GM23338 (cell line): Measurements from ENCODE around the gene CDON. TPM values are rescaled to one million over a fixed set of nuclear protein-coding genes. Genes with fewer than 3 reads are reported as not detected.

ENCODE experiments used
- ATAC-seq: fragments of 200-7000 bp; cut with Tn5 transposase; 3 replicates; pipeline ENCODE4 v1.9.1; 2020
- DNase-seq: peaks from one replicate; pipeline ENCODE4 v3.0.0-alpha.2; 2015; ENCODE audit warnings: low spot score
- H2AFZ ChIP-seq: fragments of 200-600 bp; sonication (generic); 2 replicates; pipeline ENCODE4 v1.8.0; 2016; ENCODE audit warnings: antibody characterized with exemption, mild to moderate bottlenecking, moderate library complexity
- H3F3A ChIP-seq: fragments of 200-600 bp; sonication (generic); replicated peaks from 2 replicates; pipeline ENCODE4 v1.8.0; 2017; ENCODE audit warnings: antibody characterized with exemption, mixed run types, low read depth
- H3K27ac ChIP-seq: fragments of 200-600 bp; sonication (generic); 2 replicates; pipeline ENCODE4 v1.6.1; 2016; ENCODE audit warnings: low read depth
- H3K27me3 ChIP-seq: fragments of 200-600 bp; sonication (generic); 2 replicates; pipeline ENCODE4 v1.8.0; 2016; ENCODE audit warnings: mild to moderate bottlenecking, mixed run types, moderate library complexity; ENCODE audit not compliant: insufficient read depth
- H3K36me3 ChIP-seq: fragments of 200-600 bp; sonication (generic); 2 replicates; pipeline ENCODE4 v1.8.0; 2016; ENCODE audit warnings: mild to moderate bottlenecking; ENCODE audit not compliant: insufficient read depth
- H3K4me1 ChIP-seq: fragments of 200-600 bp; sonication (generic); 2 replicates; pipeline ENCODE4 v1.8.0; 2016; ENCODE audit warnings: mild to moderate bottlenecking, moderate library complexity; ENCODE audit not compliant: insufficient read depth
- H3K4me2 ChIP-seq: fragments of 200-600 bp; sonication (generic); 2 replicates; pipeline ENCODE4 v1.7.1; 2017; ENCODE audit warnings: mixed run types
- H3K4me3 ChIP-seq: fragments of 200-600 bp; sonication (generic); 2 replicates; pipeline ENCODE4 v1.6.1; 2016; ENCODE audit warnings: mixed run types
- H3K79me2 ChIP-seq: fragments of 200-600 bp; sonication (generic); replicated peaks from 2 replicates; pipeline ENCODE4 v1.8.0; 2017; ENCODE audit warnings: mild to moderate bottlenecking; ENCODE audit not compliant: insufficient read depth
- H3K9me2 ChIP-seq: fragments of 200-600 bp; sonication (generic); 2 replicates; pipeline ENCODE4 v1.8.0; 2017; ENCODE audit not compliant: insufficient read depth
- H4K20me1 ChIP-seq: fragments of 200-600 bp; sonication (generic); replicated peaks from 2 replicates; pipeline ENCODE4 v1.8.0; 2017; ENCODE audit warnings: mild to moderate bottlenecking; ENCODE audit not compliant: insufficient read depth
- H3K27ac Mint-ChIP-seq: 2 replicates; pipeline ENCODE4 v1.8.0; 2020; ENCODE audit warnings: inconsistent platforms, mild to moderate bottlenecking, moderate library complexity, mixed read lengths
- H3K27me3 Mint-ChIP-seq: 3 replicates; pipeline ENCODE4 v1.8.0; 2022; ENCODE audit warnings: low read depth, mild to moderate bottlenecking, moderate library complexity, mixed read lengths, inconsistent platforms; ENCODE audit not compliant: insufficient read depth, poor library complexity
- H3K36me3 Mint-ChIP-seq: 3 replicates; pipeline ENCODE4 v1.8.0; 2021; ENCODE audit warnings: low read depth, mild to moderate bottlenecking, inconsistent platforms, moderate library complexity, mixed read lengths
- H3K4me1 Mint-ChIP-seq: 3 replicates; pipeline ENCODE4 v1.8.0; 2020; ENCODE audit warnings: mild to moderate bottlenecking, inconsistent platforms, mixed read lengths
- H3K4me3 Mint-ChIP-seq: 3 replicates; pipeline ENCODE4 v1.8.0; 2021; ENCODE audit warnings: moderate library complexity, mild to moderate bottlenecking, inconsistent platforms, mixed read lengths
- H3K9me3 Mint-ChIP-seq: 3 replicates; pipeline ENCODE4 v1.8.0; 2020; ENCODE audit warnings: moderate library complexity, mild to moderate bottlenecking, inconsistent platforms, mixed read lengths
- CREB1 ChIP-seq: fragments of 250-450 bp; sonication (Bioruptor Pico); IDR thresholded peaks from 2 replicates; pipeline ENCODE4 v1.5.0; 2020; ENCODE audit warnings: low read depth, mild to moderate bottlenecking, moderate library complexity
- EZH2 ChIP-seq: fragments of 200-600 bp; sonication (generic); IDR thresholded peaks from one replicate; pipeline ENCODE4 v1.8.0; 2017; ENCODE audit warnings: antibody characterized with exemption, mild to moderate bottlenecking, low read depth; ENCODE audit not compliant: unreplicated experiment
- EZH2phosphoT487 ChIP-seq: fragments of 200-600 bp; sonication (generic); IDR thresholded peaks from one replicate; pipeline ENCODE4 v1.8.1; 2018; ENCODE audit warnings: antibody characterized with exemption; ENCODE audit not compliant: unreplicated experiment
- JUNB ChIP-seq: IDR thresholded peaks from one replicate; pipeline ENCODE4 v1.6.1; 2016; ENCODE audit warnings: antibody characterized with exemption; ENCODE audit not compliant: unreplicated experiment
- NANOG ChIP-seq: IDR thresholded peaks from 2 replicates; pipeline ENCODE4 v1.6.1; 2016; ENCODE audit warnings: antibody characterized with exemption, borderline replicate concordance
- POLR2AphosphoS5 ChIP-seq: IDR thresholded peaks from 2 replicates; pipeline ENCODE4 v1.6.1; 2016; ENCODE audit warnings: antibody characterized with exemption, low read depth
- STAT1 ChIP-seq: IDR thresholded peaks from one replicate; pipeline ENCODE4 v1.6.1; 2016; ENCODE audit warnings: antibody characterized with exemption; ENCODE audit not compliant: unreplicated experiment
- ZNF114 ChIP-seq: fragments of 250-450 bp; sonication (Bioruptor Pico); IDR thresholded peaks from 2 replicates; pipeline ENCODE4 v1.5.0; 2020; ENCODE audit warnings: mild to moderate bottlenecking, moderate library complexity
- ZNF331 ChIP-seq: fragments of 250-450 bp; sonication (Bioruptor Pico); IDR thresholded peaks from 2 replicates; pipeline ENCODE4 v1.5.0; 2020; ENCODE audit warnings: low read depth, mild to moderate bottlenecking, moderate library complexity
- polyA plus RNA-seq: library from polyadenylated mRNA; unstranded; fragments of >200 nt; fragmentation: Nextera tagmentation; extraction: Ambion mirVana; gene quantifications from 2 replicates; pipeline ENCODE4 v1.2.1, GENCODE V29; 2016
- total RNA-seq: library from RNA; depleted of rRNA; stranded (reverse); fragments of >200 nt; shearing (Covaris generic); gene quantifications from 2 replicates; pipeline ENCODE4 v1.2.3, GENCODE V29; 2014
- TF ChIP-seq, protein P1 (sequence below): IDR thresholded peaks from one replicate; pipeline ENCODE4 v1.6.1; 2018; ENCODE audit warnings: antibody characterized with exemption; ENCODE audit not compliant: unreplicated experiment
- TF ChIP-seq, protein P2 (sequence below): IDR thresholded peaks from 2 replicates; pipeline ENCODE4 v1.6.1; 2016; ENCODE audit warnings: antibody characterized with exemption
- TF ChIP-seq, protein P3 (sequence below): fragments of 250-450 bp; sonication (Bioruptor Pico); IDR thresholded peaks from 2 replicates; pipeline ENCODE4 v1.5.0; 2020; ENCODE audit warnings: mild to moderate bottlenecking, moderate library complexity
- TF ChIP-seq, protein P4 (sequence below), 2 experiments: fragments of 200-600 bp in 1 of 2; sonication (generic) in 1 of 2; conservative IDR thresholded peaks; 2 replicates each; pipeline versions ENCODE4 v1.5.1 to v1.6.1; 2016 to 2017; ENCODE audit warnings: antibody characterized with exemption in 2 of 2, low read depth in 2 of 2, mild to moderate bottlenecking in 2 of 2, moderate library complexity in 1 of 2

The CDON gene
- total and polyA plus RNA-seq, 2 experiments from 2014 or later = 4.1 to 35.5 TPM

DNA sequence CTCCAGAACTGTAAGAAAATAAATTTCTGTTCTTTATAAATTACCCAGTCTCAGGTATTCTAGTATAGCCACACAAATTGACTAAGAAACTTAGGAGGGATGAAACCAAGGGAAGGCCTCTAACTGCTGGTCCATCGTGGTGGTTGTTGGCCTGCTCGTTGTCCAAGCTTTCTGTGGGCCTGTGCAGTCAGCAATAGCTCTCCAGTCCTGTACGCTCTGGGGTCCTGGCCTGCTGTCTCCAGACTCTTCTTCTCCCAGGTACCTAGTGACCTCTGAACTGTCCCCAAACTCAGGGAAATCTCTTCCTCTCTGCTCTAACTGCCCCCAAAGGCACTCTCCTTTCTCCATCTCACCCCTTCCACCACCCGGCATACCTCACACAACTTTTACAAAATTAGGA, 122.5 kb downstream of the CDON start:
- H3K4me2 ChIP-seq = no peak overlapping the region
- no peak overlapping the region for H3K4me3 ChIP-seq
- H3K79me2 ChIP-seq = no peaks in the 10 kb centered on the region
- DNase-seq (no peak), ATAC-seq (no peak)
- Mint-ChIP-seq H3K27me3 (peaks cover 15% of the 10 kb centered on the region), H3K27ac (no peak overlapping the region), H3K9me3 (no peaks in the 10 kb centered on the region; the same call in 2 of the 3 replicates), H3K4me1 (peaks cover 22% of the 10 kb centered on the region), H3K4me3 (no peak overlapping the region), H3K36me3 (no peaks in the 10 kb centered on the region)
- peaks cover 13% of the 10 kb centered on the region for H3K4me1 ChIP-seq
- no peaks in the 10 kb centered on the region for H3K36me3 ChIP-seq
- no peak overlapping the region for H3K27ac ChIP-seq
- no peak overlapping the region for H2AFZ ChIP-seq
- H3F3A ChIP-seq = no peaks in the 10 kb centered on the region
- H3K27me3 ChIP-seq = no peaks in the 10 kb centered on the region
- no peaks in the 10 kb centered on the region for H3K9me2 ChIP-seq
- TF ChIP-seq, protein P1, sequence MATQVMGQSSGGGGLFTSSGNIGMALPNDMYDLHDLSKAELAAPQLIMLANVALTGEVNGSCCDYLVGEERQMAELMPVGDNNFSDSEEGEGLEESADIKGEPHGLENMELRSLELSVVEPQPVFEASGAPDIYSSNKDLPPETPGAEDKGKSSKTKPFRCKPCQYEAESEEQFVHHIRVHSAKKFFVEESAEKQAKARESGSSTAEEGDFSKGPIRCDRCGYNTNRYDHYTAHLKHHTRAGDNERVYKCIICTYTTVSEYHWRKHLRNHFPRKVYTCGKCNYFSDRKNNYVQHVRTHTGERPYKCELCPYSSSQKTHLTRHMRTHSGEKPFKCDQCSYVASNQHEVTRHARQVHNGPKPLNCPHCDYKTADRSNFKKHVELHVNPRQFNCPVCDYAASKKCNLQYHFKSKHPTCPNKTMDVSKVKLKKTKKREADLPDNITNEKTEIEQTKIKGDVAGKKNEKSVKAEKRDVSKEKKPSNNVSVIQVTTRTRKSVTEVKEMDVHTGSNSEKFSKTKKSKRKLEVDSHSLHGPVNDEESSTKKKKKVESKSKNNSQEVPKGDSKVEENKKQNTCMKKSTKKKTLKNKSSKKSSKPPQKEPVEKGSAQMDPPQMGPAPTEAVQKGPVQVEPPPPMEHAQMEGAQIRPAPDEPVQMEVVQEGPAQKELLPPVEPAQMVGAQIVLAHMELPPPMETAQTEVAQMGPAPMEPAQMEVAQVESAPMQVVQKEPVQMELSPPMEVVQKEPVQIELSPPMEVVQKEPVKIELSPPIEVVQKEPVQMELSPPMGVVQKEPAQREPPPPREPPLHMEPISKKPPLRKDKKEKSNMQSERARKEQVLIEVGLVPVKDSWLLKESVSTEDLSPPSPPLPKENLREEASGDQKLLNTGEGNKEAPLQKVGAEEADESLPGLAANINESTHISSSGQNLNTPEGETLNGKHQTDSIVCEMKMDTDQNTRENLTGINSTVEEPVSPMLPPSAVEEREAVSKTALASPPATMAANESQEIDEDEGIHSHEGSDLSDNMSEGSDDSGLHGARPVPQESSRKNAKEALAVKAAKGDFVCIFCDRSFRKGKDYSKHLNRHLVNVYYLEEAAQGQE = no peak
- TF ChIP-seq POLR2AphosphoS5 (no peak), ZNF114 (CRISPR knock-in tag) (no peak), JUNB (no peak), EZH2 (no peak), CREB1 (CRISPR knock-in tag) (no peak), EZH2phosphoT487 (no peak), NANOG (no peak), ZNF331 (CRISPR knock-in tag) (no peak), STAT1 (no peak)
- TF ChIP-seq, protein P2, sequence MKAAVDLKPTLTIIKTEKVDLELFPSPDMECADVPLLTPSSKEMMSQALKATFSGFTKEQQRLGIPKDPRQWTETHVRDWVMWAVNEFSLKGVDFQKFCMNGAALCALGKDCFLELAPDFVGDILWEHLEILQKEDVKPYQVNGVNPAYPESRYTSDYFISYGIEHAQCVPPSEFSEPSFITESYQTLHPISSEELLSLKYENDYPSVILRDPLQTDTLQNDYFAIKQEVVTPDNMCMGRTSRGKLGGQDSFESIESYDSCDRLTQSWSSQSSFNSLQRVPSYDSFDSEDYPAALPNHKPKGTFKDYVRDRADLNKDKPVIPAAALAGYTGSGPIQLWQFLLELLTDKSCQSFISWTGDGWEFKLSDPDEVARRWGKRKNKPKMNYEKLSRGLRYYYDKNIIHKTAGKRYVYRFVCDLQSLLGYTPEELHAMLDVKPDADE = no peak
- TF ChIP-seq, protein P3, sequence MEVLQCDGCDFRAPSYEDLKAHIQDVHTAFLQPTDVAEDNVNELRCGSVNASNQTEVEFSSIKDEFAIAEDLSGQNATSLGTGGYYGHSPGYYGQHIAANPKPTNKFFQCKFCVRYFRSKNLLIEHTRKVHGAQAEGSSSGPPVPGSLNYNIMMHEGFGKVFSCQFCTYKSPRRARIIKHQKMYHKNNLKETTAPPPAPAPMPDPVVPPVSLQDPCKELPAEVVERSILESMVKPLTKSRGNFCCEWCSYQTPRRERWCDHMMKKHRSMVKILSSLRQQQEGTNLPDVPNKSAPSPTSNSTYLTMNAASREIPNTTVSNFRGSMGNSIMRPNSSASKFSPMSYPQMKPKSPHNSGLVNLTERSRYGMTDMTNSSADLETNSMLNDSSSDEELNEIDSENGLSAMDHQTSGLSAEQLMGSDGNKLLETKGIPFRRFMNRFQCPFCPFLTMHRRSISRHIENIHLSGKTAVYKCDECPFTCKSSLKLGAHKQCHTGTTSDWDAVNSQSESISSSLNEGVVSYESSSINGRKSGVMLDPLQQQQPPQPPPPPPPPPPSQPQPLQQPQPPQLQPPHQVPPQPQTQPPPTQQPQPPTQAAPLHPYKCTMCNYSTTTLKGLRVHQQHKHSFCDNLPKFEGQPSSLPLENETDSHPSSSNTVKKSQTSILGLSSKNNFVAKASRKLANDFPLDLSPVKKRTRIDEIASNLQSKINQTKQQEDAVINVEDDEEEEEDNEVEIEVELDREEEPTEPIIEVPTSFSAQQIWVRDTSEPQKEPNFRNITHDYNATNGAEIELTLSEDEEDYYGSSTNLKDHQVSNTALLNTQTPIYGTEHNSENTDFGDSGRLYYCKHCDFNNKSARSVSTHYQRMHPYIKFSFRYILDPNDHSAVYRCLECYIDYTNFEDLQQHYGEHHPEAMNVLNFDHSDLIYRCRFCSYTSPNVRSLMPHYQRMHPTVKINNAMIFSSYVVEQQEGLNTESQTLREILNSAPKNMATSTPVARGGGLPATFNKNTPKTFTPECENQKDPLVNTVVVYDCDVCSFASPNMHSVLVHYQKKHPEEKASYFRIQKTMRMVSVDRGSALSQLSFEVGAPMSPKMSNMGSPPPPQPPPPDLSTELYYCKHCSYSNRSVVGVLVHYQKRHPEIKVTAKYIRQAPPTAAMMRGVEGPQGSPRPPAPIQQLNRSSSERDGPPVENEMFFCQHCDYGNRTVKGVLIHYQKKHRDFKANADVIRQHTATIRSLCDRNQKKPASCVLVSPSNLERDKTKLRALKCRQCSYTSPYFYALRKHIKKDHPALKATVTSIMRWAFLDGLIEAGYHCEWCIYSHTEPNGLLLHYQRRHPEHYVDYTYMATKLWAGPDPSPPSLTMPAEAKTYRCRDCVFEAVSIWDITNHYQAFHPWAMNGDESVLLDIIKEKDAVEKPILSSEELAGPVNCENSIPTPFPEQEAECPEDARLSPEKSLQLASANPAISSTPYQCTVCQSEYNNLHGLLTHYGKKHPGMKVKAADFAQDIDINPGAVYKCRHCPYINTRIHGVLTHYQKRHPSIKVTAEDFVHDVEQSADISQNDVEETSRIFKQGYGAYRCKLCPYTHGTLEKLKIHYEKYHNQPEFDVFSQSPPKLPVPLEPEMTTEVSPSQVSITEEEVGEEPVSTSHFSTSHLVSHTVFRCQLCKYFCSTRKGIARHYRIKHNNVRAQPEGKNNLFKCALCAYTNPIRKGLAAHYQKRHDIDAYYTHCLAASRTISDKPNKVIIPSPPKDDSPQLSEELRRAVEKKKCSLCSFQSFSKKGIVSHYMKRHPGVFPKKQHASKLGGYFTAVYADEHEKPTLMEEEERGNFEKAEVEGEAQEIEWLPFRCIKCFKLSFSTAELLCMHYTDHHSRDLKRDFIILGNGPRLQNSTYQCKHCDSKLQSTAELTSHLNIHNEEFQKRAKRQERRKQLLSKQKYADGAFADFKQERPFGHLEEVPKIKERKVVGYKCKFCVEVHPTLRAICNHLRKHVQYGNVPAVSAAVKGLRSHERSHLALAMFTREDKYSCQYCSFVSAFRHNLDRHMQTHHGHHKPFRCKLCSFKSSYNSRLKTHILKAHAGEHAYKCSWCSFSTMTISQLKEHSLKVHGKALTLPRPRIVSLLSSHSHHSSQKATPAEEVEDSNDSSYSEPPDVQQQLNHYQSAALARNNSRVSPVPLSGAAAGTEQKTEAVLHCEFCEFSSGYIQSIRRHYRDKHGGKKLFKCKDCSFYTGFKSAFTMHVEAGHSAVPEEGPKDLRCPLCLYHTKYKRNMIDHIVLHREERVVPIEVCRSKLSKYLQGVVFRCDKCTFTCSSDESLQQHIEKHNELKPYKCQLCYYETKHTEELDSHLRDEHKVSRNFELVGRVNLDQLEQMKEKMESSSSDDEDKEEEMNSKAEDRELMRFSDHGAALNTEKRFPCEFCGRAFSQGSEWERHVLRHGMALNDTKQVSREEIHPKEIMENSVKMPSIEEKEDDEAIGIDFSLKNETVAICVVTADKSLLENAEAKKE (CRISPR knock-in tag) = no peak
- TF ChIP-seq, protein P4, sequence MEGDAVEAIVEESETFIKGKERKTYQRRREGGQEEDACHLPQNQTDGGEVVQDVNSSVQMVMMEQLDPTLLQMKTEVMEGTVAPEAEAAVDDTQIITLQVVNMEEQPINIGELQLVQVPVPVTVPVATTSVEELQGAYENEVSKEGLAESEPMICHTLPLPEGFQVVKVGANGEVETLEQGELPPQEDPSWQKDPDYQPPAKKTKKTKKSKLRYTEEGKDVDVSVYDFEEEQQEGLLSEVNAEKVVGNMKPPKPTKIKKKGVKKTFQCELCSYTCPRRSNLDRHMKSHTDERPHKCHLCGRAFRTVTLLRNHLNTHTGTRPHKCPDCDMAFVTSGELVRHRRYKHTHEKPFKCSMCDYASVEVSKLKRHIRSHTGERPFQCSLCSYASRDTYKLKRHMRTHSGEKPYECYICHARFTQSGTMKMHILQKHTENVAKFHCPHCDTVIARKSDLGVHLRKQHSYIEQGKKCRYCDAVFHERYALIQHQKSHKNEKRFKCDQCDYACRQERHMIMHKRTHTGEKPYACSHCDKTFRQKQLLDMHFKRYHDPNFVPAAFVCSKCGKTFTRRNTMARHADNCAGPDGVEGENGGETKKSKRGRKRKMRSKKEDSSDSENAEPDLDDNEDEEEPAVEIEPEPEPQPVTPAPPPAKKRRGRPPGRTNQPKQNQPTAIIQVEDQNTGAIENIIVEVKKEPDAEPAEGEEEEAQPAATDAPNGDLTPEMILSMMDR (conservative IDR thresholded peaks at IDR 0.05; ENCODE audit: low read depth in 2 of 2) = no peak
- no peaks in the 10 kb centered on the region for H4K20me1 ChIP-seq
